ENCODE results near the gene CDK6. TPM values are rescaled to one million over a fixed set of nuclear protein-coding genes. Genes with fewer than 3 reads are reported as not detected.

Gene CDK6
- total RNA-seq, 2 donors from 2014 or later: 28.5 to 36.6 TPM

DNA sequence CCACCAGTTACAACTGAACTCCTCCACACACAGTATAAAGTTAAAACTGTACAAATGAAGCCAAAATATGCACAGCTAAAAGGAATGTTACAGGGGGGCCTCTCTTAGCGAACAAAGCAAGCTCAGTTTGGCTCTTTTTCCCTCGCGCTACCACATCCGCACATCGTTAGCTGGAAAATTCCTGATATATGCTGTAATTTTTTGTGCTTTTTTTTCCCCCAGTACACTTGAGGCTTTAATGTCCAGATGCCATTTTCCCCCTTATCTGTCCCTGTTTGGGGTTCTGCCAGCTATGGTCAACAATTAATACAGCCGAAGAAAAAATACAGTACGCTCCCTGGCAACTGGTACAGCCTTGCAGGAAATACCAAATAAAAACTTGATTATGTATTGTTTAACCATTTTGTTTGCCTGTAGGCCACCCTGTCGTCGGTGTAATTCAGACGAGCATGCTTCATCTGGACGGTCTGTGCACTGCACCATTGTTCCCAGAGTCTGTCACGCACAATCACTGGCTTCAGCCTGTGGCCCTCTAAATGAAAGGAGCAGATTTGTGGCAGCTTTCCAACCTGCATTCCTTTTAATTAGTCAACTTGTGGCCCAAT lies 138.0 kb downstream of the CDK6 start:
- Histone ChIP-seq H3K4me3 (ENCODE audit: low read length) (no peak overlapping the region), H3K27me3 (ENCODE audit: control insufficient read depth, insufficient read depth, low read length, poor library complexity, severe bottlenecking) (no peaks in the 10 kb centered on the region), H3K9ac (ENCODE audit: extremely low read depth, low read length, poor library complexity, severe bottlenecking) (no peak overlapping the region), H3K4me1 (ENCODE audit: control insufficient read depth, insufficient read depth, low read length) (peaks cover 15% of the 10 kb centered on the region), H3K27ac (ENCODE audit: low read depth, low read length) (peak overlapping the region; percentile 89), H3K9me3 (ENCODE audit: control insufficient read depth, low read length) (peaks cover 5% of the 10 kb centered on the region), H3K36me3 (ENCODE audit: control insufficient read depth, insufficient read depth, low read length) (peaks cover 5% of the 10 kb centered on the region)
- TF ChIP-seq, protein P1, sequence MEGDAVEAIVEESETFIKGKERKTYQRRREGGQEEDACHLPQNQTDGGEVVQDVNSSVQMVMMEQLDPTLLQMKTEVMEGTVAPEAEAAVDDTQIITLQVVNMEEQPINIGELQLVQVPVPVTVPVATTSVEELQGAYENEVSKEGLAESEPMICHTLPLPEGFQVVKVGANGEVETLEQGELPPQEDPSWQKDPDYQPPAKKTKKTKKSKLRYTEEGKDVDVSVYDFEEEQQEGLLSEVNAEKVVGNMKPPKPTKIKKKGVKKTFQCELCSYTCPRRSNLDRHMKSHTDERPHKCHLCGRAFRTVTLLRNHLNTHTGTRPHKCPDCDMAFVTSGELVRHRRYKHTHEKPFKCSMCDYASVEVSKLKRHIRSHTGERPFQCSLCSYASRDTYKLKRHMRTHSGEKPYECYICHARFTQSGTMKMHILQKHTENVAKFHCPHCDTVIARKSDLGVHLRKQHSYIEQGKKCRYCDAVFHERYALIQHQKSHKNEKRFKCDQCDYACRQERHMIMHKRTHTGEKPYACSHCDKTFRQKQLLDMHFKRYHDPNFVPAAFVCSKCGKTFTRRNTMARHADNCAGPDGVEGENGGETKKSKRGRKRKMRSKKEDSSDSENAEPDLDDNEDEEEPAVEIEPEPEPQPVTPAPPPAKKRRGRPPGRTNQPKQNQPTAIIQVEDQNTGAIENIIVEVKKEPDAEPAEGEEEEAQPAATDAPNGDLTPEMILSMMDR (conservative IDR thresholded peaks at IDR 0.05): no peak
- H3K27me3 Mint-ChIP-seq (ENCODE audit: insufficient read depth): no peaks in the 10 kb centered on the region
- H3K4me1 Mint-ChIP-seq: peaks cover 23% of the 10 kb centered on the region
- no peaks in the 10 kb centered on the region for H3K9me3 Mint-ChIP-seq
- no peaks in the 10 kb centered on the region for H3K36me3 Mint-ChIP-seq (ENCODE audit: low read depth)
- H3K4me3 Mint-ChIP-seq: no peak overlapping the region
- WGBS, 2 experiments (ENCODE audit: insufficient coverage in 1 of 2, insufficient read length in 1 of 2): 71 to 88% methylated on average over 6 to 12 of the region's 12 CpGs
- peak overlapping the region; percentile 55 for H3K27ac Mint-ChIP-seq
- DNase-seq: no peak

DNA sequence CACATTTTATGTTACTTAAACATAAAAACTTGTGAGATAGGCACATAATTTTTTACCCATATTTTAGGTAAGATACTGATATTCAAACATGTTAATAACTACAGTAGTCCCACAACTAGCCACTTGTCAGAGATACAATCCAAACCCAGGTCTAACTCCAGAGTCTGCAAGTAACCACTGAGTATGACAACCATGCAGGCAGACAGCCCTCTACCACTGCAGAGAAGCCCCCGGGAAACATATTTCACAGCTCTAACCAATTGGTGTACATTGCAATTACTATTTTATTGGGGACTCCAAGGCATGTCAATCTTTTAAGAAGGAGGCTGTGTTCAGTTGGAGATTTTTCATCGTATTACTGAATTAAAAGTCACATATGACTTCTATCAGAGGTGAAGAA lies 139.0 kb downstream of the CDK6 start:
- TF ChIP-seq, protein P1 (conservative IDR thresholded peaks at IDR 0.05): no peak
- DNase-seq: no peak
- WGBS, 2 experiments (ENCODE audit: insufficient coverage in 1 of 2, insufficient read length in 1 of 2): 94% methylated on average over 2 of the region's 2 CpGs; no CpG with 5 or more reads in 1 of the 2 experiments
- Histone ChIP-seq H3K4me3 (ENCODE audit: low read length) (no peak overlapping the region), H3K36me3 (ENCODE audit: control insufficient read depth, insufficient read depth, low read length) (peaks cover 5% of the 10 kb centered on the region), H3K9ac (ENCODE audit: extremely low read depth, low read length, poor library complexity, severe bottlenecking) (no peak overlapping the region), H3K9me3 (ENCODE audit: control insufficient read depth, low read length) (peaks cover 5% of the 10 kb centered on the region), H3K4me1 (ENCODE audit: control insufficient read depth, insufficient read depth, low read length) (peaks cover 15% of the 10 kb centered on the region), H3K27me3 (ENCODE audit: control insufficient read depth, insufficient read depth, low read length, poor library complexity, severe bottlenecking) (no peaks in the 10 kb centered on the region), H3K27ac (ENCODE audit: low read depth, low read length) (no peak overlapping the region)
- no peak overlapping the region for H3K27ac Mint-ChIP-seq
- no peaks in the 10 kb centered on the region for H3K27me3 Mint-ChIP-seq (ENCODE audit: insufficient read depth)
- no peak overlapping the region for H3K4me3 Mint-ChIP-seq
- no peaks in the 10 kb centered on the region for H3K9me3 Mint-ChIP-seq
- H3K4me1 Mint-ChIP-seq: peaks cover 23% of the 10 kb centered on the region
- no peaks in the 10 kb centered on the region for H3K36me3 Mint-ChIP-seq (ENCODE audit: low read depth)

DNA sequence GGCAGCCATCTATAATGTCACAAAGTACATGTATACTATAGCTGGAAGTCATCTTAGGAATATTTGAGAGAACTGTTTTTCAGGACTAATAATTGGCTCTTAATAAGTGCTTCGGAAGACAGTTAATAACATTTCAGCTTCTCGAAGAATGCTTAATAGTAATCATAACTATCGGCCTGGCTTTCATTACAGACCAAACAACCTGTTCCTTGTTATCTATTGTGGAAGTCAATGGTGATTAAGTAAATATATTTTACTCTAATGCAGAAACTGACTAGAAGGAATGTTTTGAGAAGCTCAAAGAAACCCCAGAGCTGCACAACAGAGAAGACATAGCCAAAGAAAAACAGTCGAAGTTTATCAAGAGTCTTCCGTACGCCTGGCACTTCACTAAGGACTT lies 139.4 kb downstream of the CDK6 start:
- no peak for DNase-seq
- TF ChIP-seq, protein P1 (conservative IDR thresholded peaks at IDR 0.05): no peak
- WGBS, 2 experiments (ENCODE audit: insufficient coverage in 1 of 2, insufficient read length in 1 of 2): 87% methylated on average over 6 of the region's 6 CpGs; no CpG with 5 or more reads in 1 of the 2 experiments
- H3K9me3 Mint-ChIP-seq: no peaks in the 10 kb centered on the region
- H3K27me3 Mint-ChIP-seq (ENCODE audit: insufficient read depth): no peaks in the 10 kb centered on the region
- Histone ChIP-seq H3K9ac (ENCODE audit: extremely low read depth, low read length, poor library complexity, severe bottlenecking) (no peak overlapping the region), H3K36me3 (ENCODE audit: control insufficient read depth, insufficient read depth, low read length) (peaks cover 5% of the 10 kb centered on the region), H3K9me3 (ENCODE audit: control insufficient read depth, low read length) (peaks cover 5% of the 10 kb centered on the region), H3K4me3 (ENCODE audit: low read length) (peak overlapping the region; percentile 85), H3K4me1 (ENCODE audit: control insufficient read depth, insufficient read depth, low read length) (peaks cover 15% of the 10 kb centered on the region), H3K27me3 (ENCODE audit: control insufficient read depth, insufficient read depth, low read length, poor library complexity, severe bottlenecking) (no peaks in the 10 kb centered on the region), H3K27ac (ENCODE audit: low read depth, low read length) (peak overlapping the region; percentile 97)
- H3K36me3 Mint-ChIP-seq (ENCODE audit: low read depth): no peaks in the 10 kb centered on the region
- H3K4me3 Mint-ChIP-seq: no peak overlapping the region
- H3K27ac Mint-ChIP-seq: no peak overlapping the region
- H3K4me1 Mint-ChIP-seq: peaks cover 23% of the 10 kb centered on the region
